ENCODE measurements around the gene CCDC27.

Gene CCDC27

GRCh38 chr1:3753656-3754454 lies 1.6 kb downstream of the CCDC27 start:
- no peaks in the 10 kb centered on the region for H3K4me1 ChIP-seq (ENCODE audit: control insufficient read depth in 2 of 2, insufficient read depth in 2 of 2, low read length in 2 of 2)
- H3K9ac ChIP-seq (ENCODE audit: low read depth in 1 of 2, low read length in 2 of 2) = no peak overlapping the region
- no peak overlapping the region for H3K27ac ChIP-seq (ENCODE audit: low read depth in 2 of 2, low read length in 2 of 2)
- H3K27me3 ChIP-seq (ENCODE audit: control insufficient read depth in 2 of 2, insufficient read depth in 2 of 2, low read length in 2 of 2) = no peaks in the 10 kb centered on the region
- no peaks in the 10 kb centered on the region for H3K9me3 ChIP-seq (ENCODE audit: control insufficient read depth in 2 of 2, low read length in 2 of 2)
- no peak overlapping the region for H3K4me3 ChIP-seq (ENCODE audit: low read length in 2 of 2)
- no peaks in the 10 kb centered on the region for H3K36me3 ChIP-seq (ENCODE audit: control insufficient read depth in 2 of 2, insufficient read depth in 2 of 2, low read length in 2 of 2)

GRCh38 chr1:3756394-3756793 lies 4.1 kb downstream of the CCDC27 start:
- Histone ChIP-seq H3K9me3 (ENCODE audit: control insufficient read depth in 2 of 2, low read length in 2 of 2) (no peaks in the 10 kb centered on the region), H3K9ac (ENCODE audit: low read depth in 1 of 2, low read length in 2 of 2) (no peak overlapping the region), H3K4me1 (ENCODE audit: control insufficient read depth in 2 of 2, insufficient read depth in 2 of 2, low read length in 2 of 2) (no peaks in the 10 kb centered on the region), H3K4me3 (ENCODE audit: low read length in 2 of 2) (no peak overlapping the region), H3K36me3 (ENCODE audit: control insufficient read depth in 2 of 2, insufficient read depth in 2 of 2, low read length in 2 of 2) (no peaks in the 10 kb centered on the region), H3K27me3 (ENCODE audit: control insufficient read depth in 2 of 2, insufficient read depth in 2 of 2, low read length in 2 of 2) (peaks cover 0 to 3% of the 10 kb centered on the region in 2 donors), H3K27ac (ENCODE audit: low read depth in 2 of 2, low read length in 2 of 2) (no peak overlapping the region)

GRCh38 chr1:3759164-3759563 lies 6.9 kb downstream of the CCDC27 start:
- H3K27me3 ChIP-seq (ENCODE audit: control insufficient read depth in 2 of 2, insufficient read depth in 2 of 2, low read length in 2 of 2) = peaks cover 0 to 3% of the 10 kb centered on the region in 2 donors
- H3K36me3 ChIP-seq (ENCODE audit: control insufficient read depth in 2 of 2, insufficient read depth in 2 of 2, low read length in 2 of 2) = no peaks in the 10 kb centered on the region
- H3K27ac ChIP-seq (ENCODE audit: low read depth in 2 of 2, low read length in 2 of 2) = no peak overlapping the region
- H3K4me1 ChIP-seq (ENCODE audit: control insufficient read depth in 2 of 2, insufficient read depth in 2 of 2, low read length in 2 of 2) = no peaks in the 10 kb centered on the region
- H3K9ac ChIP-seq (ENCODE audit: low read depth in 1 of 2, low read length in 2 of 2) = no peak overlapping the region
- H3K9me3 ChIP-seq (ENCODE audit: control insufficient read depth in 2 of 2, low read length in 2 of 2) = no peaks in the 10 kb centered on the region
- no peak overlapping the region for H3K4me3 ChIP-seq (ENCODE audit: low read length in 2 of 2)

- H3K27ac ChIP-seq (ENCODE audit: low read depth in 2 of 2, low read length in 2 of 2) = no peak overlapping the region
- H3K9me3 ChIP-seq (ENCODE audit: control insufficient read depth in 2 of 2, low read length in 2 of 2) = no peaks in the 10 kb centered on the region
- no peak overlapping the region for H3K9ac ChIP-seq (ENCODE audit: low read depth in 1 of 2, low read length in 2 of 2)
- no peaks in the 10 kb centered on the region for H3K36me3 ChIP-seq (ENCODE audit: control insufficient read depth in 2 of 2, insufficient read depth in 2 of 2, low read length in 2 of 2)
- H3K27me3 ChIP-seq (ENCODE audit: control insufficient read depth in 2 of 2, insufficient read depth in 2 of 2, low read length in 2 of 2) = peaks cover 0 to 3% of the 10 kb centered on the region in 2 donors
- no peaks in the 10 kb centered on the region for H3K4me1 ChIP-seq (ENCODE audit: control insufficient read depth in 2 of 2, insufficient read depth in 2 of 2, low read length in 2 of 2)
- no peak overlapping the region for H3K4me3 ChIP-seq (ENCODE audit: low read length in 2 of 2)
Observed at GRCh38 chr1:3759796-3760195, 7.5 kb downstream of the CCDC27 start.

- H3K27me3 ChIP-seq (ENCODE audit: control insufficient read depth in 2 of 2, insufficient read depth in 2 of 2, low read length in 2 of 2) = peaks cover 0 to 3% of the 10 kb centered on the region in 2 donors
- H3K4me3 ChIP-seq (ENCODE audit: low read length in 2 of 2) = no peak overlapping the region
- no peaks in the 10 kb centered on the region for H3K9me3 ChIP-seq (ENCODE audit: control insufficient read depth in 2 of 2, low read length in 2 of 2)
- no peak overlapping the region for H3K27ac ChIP-seq (ENCODE audit: low read depth in 2 of 2, low read length in 2 of 2)
- H3K4me1 ChIP-seq (ENCODE audit: control insufficient read depth in 2 of 2, insufficient read depth in 2 of 2, low read length in 2 of 2) = no peaks in the 10 kb centered on the region
- H3K9ac ChIP-seq (ENCODE audit: low read depth in 1 of 2, low read length in 2 of 2) = no peak overlapping the region
- no peaks in the 10 kb centered on the region for H3K36me3 ChIP-seq (ENCODE audit: control insufficient read depth in 2 of 2, insufficient read depth in 2 of 2, low read length in 2 of 2)
Observed at GRCh38 chr1:3761296-3762010, 9.2 kb downstream of the CCDC27 start.

GRCh38 chr1:3762151-3762872 lies 10.1 kb downstream of the CCDC27 start:
- H3K27ac ChIP-seq (ENCODE audit: low read depth in 2 of 2, low read length in 2 of 2) = no peak overlapping the region
- no peak overlapping the region for H3K9ac ChIP-seq (ENCODE audit: low read depth in 1 of 2, low read length in 2 of 2)
- peaks cover 0 to 3% of the 10 kb centered on the region in 2 donors for H3K27me3 ChIP-seq (ENCODE audit: control insufficient read depth in 2 of 2, insufficient read depth in 2 of 2, low read length in 2 of 2)
- H3K4me1 ChIP-seq (ENCODE audit: control insufficient read depth in 2 of 2, insufficient read depth in 2 of 2, low read length in 2 of 2) = no peaks in the 10 kb centered on the region
- no peak overlapping the region for H3K4me3 ChIP-seq (ENCODE audit: low read length in 2 of 2)
- no peaks in the 10 kb centered on the region for H3K36me3 ChIP-seq (ENCODE audit: control insufficient read depth in 2 of 2, insufficient read depth in 2 of 2, low read length in 2 of 2)
- no peaks in the 10 kb centered on the region for H3K9me3 ChIP-seq (ENCODE audit: control insufficient read depth in 2 of 2, low read length in 2 of 2)

- Histone ChIP-seq H3K4me1 (ENCODE audit: control insufficient read depth in 2 of 2, insufficient read depth in 2 of 2, low read length in 2 of 2) (no peaks in the 10 kb centered on the region), H3K36me3 (ENCODE audit: control insufficient read depth in 2 of 2, insufficient read depth in 2 of 2, low read length in 2 of 2) (no peaks in the 10 kb centered on the region), H3K27me3 (ENCODE audit: control insufficient read depth in 2 of 2, insufficient read depth in 2 of 2, low read length in 2 of 2) (peaks cover 0 to 3% of the 10 kb centered on the region in 2 donors), H3K9me3 (ENCODE audit: control insufficient read depth in 2 of 2, low read length in 2 of 2) (no peaks in the 10 kb centered on the region), H3K4me3 (ENCODE audit: low read length in 2 of 2) (no peak overlapping the region), H3K9ac (ENCODE audit: low read depth in 1 of 2, low read length in 2 of 2) (no peak overlapping the region), H3K27ac (ENCODE audit: low read depth in 2 of 2, low read length in 2 of 2) (no peak overlapping the region)
Observed at GRCh38 chr1:3762873-3763228, 10.6 kb downstream of the CCDC27 start.

- H3K9ac ChIP-seq (ENCODE audit: low read depth in 1 of 2, low read length in 2 of 2) = no peak overlapping the region
- no peaks in the 10 kb centered on the region for H3K36me3 ChIP-seq (ENCODE audit: control insufficient read depth in 2 of 2, insufficient read depth in 2 of 2, low read length in 2 of 2)
- H3K4me3 ChIP-seq (ENCODE audit: low read length in 2 of 2) = no peak overlapping the region
- H3K4me1 ChIP-seq (ENCODE audit: control insufficient read depth in 2 of 2, insufficient read depth in 2 of 2, low read length in 2 of 2) = no peaks in the 10 kb centered on the region
- H3K27ac ChIP-seq (ENCODE audit: low read depth in 2 of 2, low read length in 2 of 2) = no peak overlapping the region
- peaks cover 0 to 3% of the 10 kb centered on the region in 2 donors for H3K27me3 ChIP-seq (ENCODE audit: control insufficient read depth in 2 of 2, insufficient read depth in 2 of 2, low read length in 2 of 2)
- H3K9me3 ChIP-seq (ENCODE audit: control insufficient read depth in 2 of 2, low read length in 2 of 2) = no peaks in the 10 kb centered on the region
Observed at GRCh38 chr1:3763351-3764125, 11.3 kb downstream of the CCDC27 start.

GRCh38 chr1:3767328-3767925 lies 15.2 kb downstream of the CCDC27 start:
- H3K27ac ChIP-seq (ENCODE audit: low read depth in 2 of 2, low read length in 2 of 2) = no peak overlapping the region
- H3K4me3 ChIP-seq (ENCODE audit: low read length in 2 of 2) = no peak overlapping the region
- H3K9me3 ChIP-seq (ENCODE audit: control insufficient read depth in 2 of 2, low read length in 2 of 2) = no peaks in the 10 kb centered on the region
- no peaks in the 10 kb centered on the region for H3K36me3 ChIP-seq (ENCODE audit: control insufficient read depth in 2 of 2, insufficient read depth in 2 of 2, low read length in 2 of 2)
- H3K9ac ChIP-seq (ENCODE audit: low read depth in 1 of 2, low read length in 2 of 2) = no peak overlapping the region
- H3K27me3 ChIP-seq (ENCODE audit: control insufficient read depth in 2 of 2, insufficient read depth in 2 of 2, low read length in 2 of 2) = peaks cover 0 to 4% of the 10 kb centered on the region in 2 donors
- peaks cover 8 to 9% of the 10 kb centered on the region in 2 donors for H3K4me1 ChIP-seq (ENCODE audit: control insufficient read depth in 2 of 2, insufficient read depth in 2 of 2, low read length in 2 of 2)
